Mammary epithelial cell (primary cell): ENCODE results near the gene ANO3.

Experiments
- CTCF ChIP-seq, 2 donors: IDR thresholded peaks in 1 of 2; conservative IDR thresholded peaks in 1 of 2; 2 replicates each; pipeline ENCODE4 v1.5.1; 2011 to 2012; ENCODE audit warnings: inconsistent platforms in 2 of 2, low read length in 2 of 2, mild to moderate bottlenecking in 2 of 2, control low read depth in 1 of 2, low read depth in 1 of 2; ENCODE audit not compliant: insufficient read depth in 1 of 2; ENCODE audit errors: extremely low read depth in 1 of 2
- EZH2 ChIP-seq: IDR thresholded peaks from 2 replicates; pipeline ENCODE4 v1.6.1; 2012; ENCODE audit warnings: low read length, inconsistent platforms, borderline replicate concordance

GRCh38 chr11:26410706-26411366, 78.9 kb downstream of the ANO3 start:
- TF ChIP-seq CTCF (conservative IDR thresholded peaks at IDR 0.05 in 1 of 2, IDR thresholded peaks at IDR 0.05 in 1 of 2; ENCODE audit: extremely low read depth in 1 of 2, insufficient read depth in 1 of 2, low read depth in 1 of 2, low read length in 2 of 2), result no peak
- no peak for TF ChIP-seq EZH2
